ENCODE measurements around the gene FAM219A. TPM values are rescaled to one million over a fixed set of nuclear protein-coding genes. Genes with fewer than 3 reads are reported as not detected.

The FAM219A gene
- total RNA-seq, 4 donors from 2014 or later: 4.0 to 7.6 (median 5.2) TPM

GRCh38 chr9:34382879-34383278 lies 75.5 kb downstream of the FAM219A start:
- Histone ChIP-seq H3K4me1 (peaks cover 18 to 28% (median 19%) of the 10 kb centered on the region in 3 donors), H3K9me3 (no peaks in the 10 kb centered on the region), H3K36me3 (no peaks in the 10 kb centered on the region), H3K27ac (no peak overlapping the region), H3K4me3 (no peak overlapping the region), H3K27me3 (no peaks in the 10 kb centered on the region)
- TF ChIP-seq, protein P1, sequence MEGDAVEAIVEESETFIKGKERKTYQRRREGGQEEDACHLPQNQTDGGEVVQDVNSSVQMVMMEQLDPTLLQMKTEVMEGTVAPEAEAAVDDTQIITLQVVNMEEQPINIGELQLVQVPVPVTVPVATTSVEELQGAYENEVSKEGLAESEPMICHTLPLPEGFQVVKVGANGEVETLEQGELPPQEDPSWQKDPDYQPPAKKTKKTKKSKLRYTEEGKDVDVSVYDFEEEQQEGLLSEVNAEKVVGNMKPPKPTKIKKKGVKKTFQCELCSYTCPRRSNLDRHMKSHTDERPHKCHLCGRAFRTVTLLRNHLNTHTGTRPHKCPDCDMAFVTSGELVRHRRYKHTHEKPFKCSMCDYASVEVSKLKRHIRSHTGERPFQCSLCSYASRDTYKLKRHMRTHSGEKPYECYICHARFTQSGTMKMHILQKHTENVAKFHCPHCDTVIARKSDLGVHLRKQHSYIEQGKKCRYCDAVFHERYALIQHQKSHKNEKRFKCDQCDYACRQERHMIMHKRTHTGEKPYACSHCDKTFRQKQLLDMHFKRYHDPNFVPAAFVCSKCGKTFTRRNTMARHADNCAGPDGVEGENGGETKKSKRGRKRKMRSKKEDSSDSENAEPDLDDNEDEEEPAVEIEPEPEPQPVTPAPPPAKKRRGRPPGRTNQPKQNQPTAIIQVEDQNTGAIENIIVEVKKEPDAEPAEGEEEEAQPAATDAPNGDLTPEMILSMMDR (IDR thresholded peaks at IDR 0.05): no peak
- TF ChIP-seq POLR2A (IDR thresholded peaks at IDR 0.05): no peak
- DNase-seq: no peak
- intact Hi-C loops (cut with DNase I): no loop called here
- WGBS, 2 donors: 74 to 85% methylated on average over 3 of the region's 3 CpGs

DNA sequence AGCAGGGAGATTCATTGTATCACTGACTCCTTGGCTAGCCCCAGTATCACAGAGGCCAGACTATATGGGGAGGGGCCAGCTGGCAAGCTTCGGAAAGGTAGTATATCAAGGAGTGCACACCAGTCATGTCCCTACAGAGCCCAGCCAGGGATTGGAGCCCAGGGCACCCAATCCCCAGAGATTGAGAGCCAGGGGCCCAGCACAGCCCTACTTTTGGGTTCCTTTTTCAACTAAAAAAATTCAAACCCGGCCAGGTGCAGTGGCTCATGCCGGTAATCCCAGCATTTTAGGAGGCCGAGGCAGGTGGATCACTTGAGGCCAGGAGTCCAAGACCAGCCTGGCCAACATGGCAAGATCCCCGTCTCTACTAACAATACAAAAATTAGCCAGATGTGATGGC lies 76.3 kb downstream of the FAM219A start:
- intact Hi-C loops (cut with DNase I): no loop called here
- no peak for TF ChIP-seq POLR2A (IDR thresholded peaks at IDR 0.05)
- TF ChIP-seq, protein P1 (IDR thresholded peaks at IDR 0.05): no peak
- Histone ChIP-seq H3K4me1 (peaks cover 19 to 36% (median 23%) of the 10 kb centered on the region in 3 donors), H3K27ac (no peak overlapping the region), H3K36me3 (no peaks in the 10 kb centered on the region), H3K9me3 (no peaks in the 10 kb centered on the region), H3K4me3 (no peak overlapping the region), H3K27me3 (no peaks in the 10 kb centered on the region)
- DNase-seq: no peak
- WGBS, 2 donors: 79% methylated on average over 4 of the region's 5 CpGs; no CpG with 5 or more reads in 1 of the 2 donors

GRCh38 chr9:34381323-34381722 lies 77.0 kb downstream of the FAM219A start:
- TF ChIP-seq, protein P1 (IDR thresholded peaks at IDR 0.05): no peak
- no peak for TF ChIP-seq POLR2A (IDR thresholded peaks at IDR 0.05)
- 9 to 45% methylated on average over 7 to 13 of the region's 17 CpGs for WGBS, 2 donors
- no peak for DNase-seq

DNA sequence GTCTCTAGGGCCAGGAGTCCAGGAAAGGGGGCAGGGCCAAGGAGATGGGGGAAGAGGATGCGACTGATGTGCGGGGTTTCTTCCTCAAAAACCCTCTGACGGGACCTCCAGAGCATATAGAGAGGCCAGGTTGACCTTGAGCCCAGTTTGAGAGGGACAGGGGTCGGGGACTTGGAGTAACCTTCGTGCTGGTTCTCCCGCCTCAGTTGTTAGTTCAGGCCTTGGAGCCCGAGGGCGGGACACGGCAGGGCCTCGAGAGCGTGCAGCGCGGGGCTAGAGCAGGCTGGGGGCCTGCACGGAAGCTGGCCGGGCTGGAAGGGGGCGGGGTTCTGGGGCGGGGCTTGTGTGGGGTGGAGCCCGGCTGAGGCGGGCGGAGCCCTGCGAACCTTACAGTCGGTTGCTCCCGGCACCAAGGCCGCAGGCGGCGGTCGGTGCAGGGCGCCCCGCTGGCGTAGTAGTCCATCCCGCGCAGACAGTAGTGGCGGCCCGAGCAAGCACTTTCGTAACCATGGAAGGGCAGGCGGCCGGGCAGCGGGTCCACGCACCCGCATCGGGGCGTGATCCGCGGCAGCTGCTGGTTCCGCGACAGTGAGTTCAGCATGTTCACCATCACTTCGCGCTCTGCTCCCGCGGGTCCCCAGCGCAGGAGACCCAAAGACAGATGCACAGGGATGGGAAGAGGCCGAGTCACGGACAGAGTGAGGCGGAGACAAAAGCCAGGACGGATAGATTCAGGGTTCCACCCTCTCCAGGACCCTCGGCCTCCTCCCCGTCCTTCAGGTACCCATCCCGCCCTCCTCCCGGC lies 77.7 kb downstream of the FAM219A start:
- Histone ChIP-seq H3K36me3 (no peaks in the 10 kb centered on the region), H3K4me3 (peak overlapping the region; percentile 30 to 72 (median 56)), H3K27me3 (no peaks in the 10 kb centered on the region), H3K4me1 (peaks cover 26 to 46% (median 28%) of the 10 kb centered on the region in 3 donors), H3K27ac (peak overlapping the region; percentile 10 to 76 (median 66)), H3K9me3 (no peaks in the 10 kb centered on the region)
- 12 to 20% methylated on average over 8 to 9 of the region's 59 CpGs for WGBS, 2 donors
- intact Hi-C loops (cut with DNase I): no loop called here
- TF ChIP-seq, protein P1 (IDR thresholded peaks at IDR 0.05): no peak
- peak in 2 of 4 donors; percentile 23 to 64 for TF ChIP-seq POLR2A (IDR thresholded peaks at IDR 0.05)
- no peak for DNase-seq

More at GRCh38 chr9:34381323-34381722, 77.0 kb downstream of the FAM219A start:
- Histone ChIP-seq H3K9me3 (no peaks in the 10 kb centered on the region), H3K36me3 (no peaks in the 10 kb centered on the region), H3K27me3 (no peaks in the 10 kb centered on the region), H3K4me1 (peaks cover 22 to 40% (median 23%) of the 10 kb centered on the region in 3 donors), H3K4me3 (peak overlapping the region; percentile 30 to 72 (median 56)), H3K27ac (peak overlapping the region in 3 of 4 donors; percentile 64 to 76 (median 69))
- intact Hi-C loops (cut with DNase I): no loop called here

DNA sequence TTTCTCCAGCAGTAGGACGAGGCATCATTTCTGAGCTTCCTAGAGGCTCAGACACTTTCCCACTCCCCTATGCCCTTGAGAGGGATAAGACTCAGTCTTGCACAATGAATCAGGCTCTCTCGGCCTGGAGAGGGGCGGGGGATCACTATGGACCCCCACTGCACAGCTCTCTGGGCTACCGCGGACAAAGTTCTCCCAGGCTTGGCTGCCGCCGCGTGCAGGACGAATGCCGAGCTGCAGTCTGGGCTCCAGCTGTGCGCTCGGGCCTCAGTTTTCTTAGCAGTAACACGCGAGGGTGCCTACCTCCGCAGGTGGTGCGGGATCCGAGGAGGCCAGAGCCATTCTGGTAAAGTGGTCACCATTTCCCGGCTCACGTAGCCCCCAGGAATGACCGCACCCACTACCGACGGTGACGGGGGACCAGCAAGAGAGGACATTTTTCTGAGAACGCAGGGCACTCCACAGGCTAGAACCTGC lies 78.3 kb downstream of the FAM219A start:
- intact Hi-C loops (cut with DNase I): no loop called here
- 19 to 23% methylated on average over 13 to 18 of the region's 24 CpGs for WGBS, 2 donors
- no peak for DNase-seq

More for the DNA sequence above, 78.3 kb downstream of the FAM219A start:
- Histone ChIP-seq H3K9me3 (no peaks in the 10 kb centered on the region), H3K27ac (peak overlapping the region; percentile 13 to 76 (median 66)), H3K4me3 (peak overlapping the region; percentile 17 to 72 (median 56)), H3K4me1 (peaks cover 28 to 53% (median 32%) of the 10 kb centered on the region in 3 donors), H3K36me3 (no peaks in the 10 kb centered on the region), H3K27me3 (no peaks in the 10 kb centered on the region)
- TF ChIP-seq POLR2A (IDR thresholded peaks at IDR 0.05): no peak
- TF ChIP-seq, protein P1 (IDR thresholded peaks at IDR 0.05): no peak

All from esophagus squamous epithelium (tissue), 5 donors.